GM12872 (cell line): Measurements from ENCODE around the gene ARID1B.
A peak's percentile ranks its signal among the peaks of the same experiment; 100 is the strongest.

Experiments
- TF ChIP-seq, protein P1 (sequence below): IDR thresholded peaks from 3 replicates; pipeline ENCODE4 v1.5.1; 2011; ENCODE audit warnings: low read depth, mild to moderate bottlenecking, low read length, moderate library complexity; ENCODE audit not compliant: insufficient read depth

The ARID1B gene

GRCh38 chr6:156925718-156926607 is 148.8 kb downstream of the ARID1B start:
- TF ChIP-seq, protein P1, sequence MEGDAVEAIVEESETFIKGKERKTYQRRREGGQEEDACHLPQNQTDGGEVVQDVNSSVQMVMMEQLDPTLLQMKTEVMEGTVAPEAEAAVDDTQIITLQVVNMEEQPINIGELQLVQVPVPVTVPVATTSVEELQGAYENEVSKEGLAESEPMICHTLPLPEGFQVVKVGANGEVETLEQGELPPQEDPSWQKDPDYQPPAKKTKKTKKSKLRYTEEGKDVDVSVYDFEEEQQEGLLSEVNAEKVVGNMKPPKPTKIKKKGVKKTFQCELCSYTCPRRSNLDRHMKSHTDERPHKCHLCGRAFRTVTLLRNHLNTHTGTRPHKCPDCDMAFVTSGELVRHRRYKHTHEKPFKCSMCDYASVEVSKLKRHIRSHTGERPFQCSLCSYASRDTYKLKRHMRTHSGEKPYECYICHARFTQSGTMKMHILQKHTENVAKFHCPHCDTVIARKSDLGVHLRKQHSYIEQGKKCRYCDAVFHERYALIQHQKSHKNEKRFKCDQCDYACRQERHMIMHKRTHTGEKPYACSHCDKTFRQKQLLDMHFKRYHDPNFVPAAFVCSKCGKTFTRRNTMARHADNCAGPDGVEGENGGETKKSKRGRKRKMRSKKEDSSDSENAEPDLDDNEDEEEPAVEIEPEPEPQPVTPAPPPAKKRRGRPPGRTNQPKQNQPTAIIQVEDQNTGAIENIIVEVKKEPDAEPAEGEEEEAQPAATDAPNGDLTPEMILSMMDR = no peak

- TF ChIP-seq, protein P1 = no peak
Observed at GRCh38 chr6:156928126-156928525, 150.9 kb downstream of the ARID1B start.

DNA sequence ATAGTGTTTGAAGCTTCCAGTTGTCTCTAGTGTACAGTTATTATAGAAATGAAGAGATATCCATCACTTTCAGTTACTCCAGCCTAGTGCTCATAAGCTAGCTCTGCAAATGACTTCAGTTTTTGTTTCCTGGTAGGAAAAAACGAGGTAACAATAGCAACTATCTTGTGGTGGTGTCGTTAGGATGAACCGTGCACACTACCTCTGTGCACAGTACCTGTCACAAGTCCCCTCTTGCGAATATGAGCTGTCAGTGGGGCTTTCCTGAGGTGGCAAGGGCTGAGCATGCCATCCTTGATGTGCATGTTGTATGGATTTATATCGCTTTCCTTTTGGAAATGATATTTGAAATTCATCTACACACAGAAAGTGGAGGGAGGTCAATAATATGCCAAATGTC is 151.8 kb downstream of the ARID1B start:
- TF ChIP-seq, protein P1 = no peak

DNA sequence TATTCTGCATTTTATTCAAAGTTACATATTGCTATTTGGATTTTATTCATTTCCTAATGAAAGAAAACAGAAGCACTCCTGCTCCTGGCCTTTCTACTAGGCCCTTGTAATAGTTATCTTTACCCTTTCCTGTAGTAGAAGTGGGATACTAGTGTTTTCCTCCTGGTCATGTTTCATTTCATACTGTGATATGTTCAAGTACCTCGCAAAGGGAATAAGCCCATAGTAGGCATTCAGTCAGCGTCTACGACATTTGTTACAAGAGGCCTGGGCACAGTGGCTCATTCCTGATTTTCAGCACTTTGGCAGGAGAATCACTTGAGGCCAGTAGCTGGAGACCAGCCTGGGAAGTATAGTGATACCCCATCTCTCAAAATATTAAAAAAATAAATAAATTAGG is 154.1 kb downstream of the ARID1B start:
- TF ChIP-seq, protein P1 = no peak

- TF ChIP-seq, protein P1 = peak; percentile 29; the same call in 1 of the 3 replicates
Observed at GRCh38 chr6:156933201-156934068, 156.3 kb downstream of the ARID1B start.

DNA sequence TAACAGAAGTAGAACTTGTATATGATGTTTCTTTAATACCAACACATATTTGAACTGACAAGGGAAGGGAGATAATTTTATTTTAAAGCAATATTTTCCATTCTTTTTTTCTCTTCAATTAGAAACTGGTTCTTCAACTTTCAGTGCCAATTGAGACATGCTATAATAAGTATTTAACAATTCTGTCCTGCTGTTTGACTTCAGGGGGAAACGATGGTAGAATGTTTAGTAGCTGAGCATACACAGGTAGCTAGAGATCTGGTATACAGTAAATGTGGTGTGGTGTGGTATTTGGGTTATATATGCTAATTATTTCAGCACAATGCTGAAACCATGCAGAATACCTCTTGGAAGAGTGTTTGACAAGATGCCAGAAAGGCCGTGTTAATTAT is 156.9 kb downstream of the ARID1B start:
- TF ChIP-seq, protein P1 = no peak

- TF ChIP-seq, protein P1 = no peak
Observed at GRCh38 chr6:156935000-156935399, 157.8 kb downstream of the ARID1B start.
